ENCODE results near the gene CAPZA3. TPM values are rescaled to one million over a fixed set of nuclear protein-coding genes. Genes with fewer than 3 reads are reported as not detected.

Gene CAPZA3
- total and polyA plus RNA-seq, 4 donors, result not detected

Other genes starting within 250 kb of the CAPZA3 start
- gene PLCZ1, start 107 bp upstream of the CAPZA3 start, total RNA-seq, result under 1 TPM; 0.33 to 0.40 TPM
- under 1 TPM in 1 of 2 donors, not detected in 1; 0.49 TPM for gene PLCZ1, start 107 bp upstream of the CAPZA3 start, polyA plus RNA-seq (ENCODE audit: insufficient read length in 2 of 2)